Measurements from ENCODE around the gene MRC1. TPM values are rescaled to one million over a fixed set of nuclear protein-coding genes. Genes with fewer than 3 reads are reported as not detected.

Gene MRC1
- total and polyA plus RNA-seq, 2 of the 13 experiments (the other 11 are each of a cell fraction or from before 2014, with no cell fraction given), result not detected

- intact Hi-C loops (cut with micrococcal nuclease; ENCODE audit: unreplicated experiment), result no loop called here
- CTCF ChIA-PET (ENCODE audit: low intra/inter-chr PET ratio, low total read pairs), result no interaction called here
- BruUV-seq (replicated peaks), result no TSS peak
- WGBS (ENCODE audit: low lambda C conversion rate), result 0% methylated on average over 4 of the region's 4 CpGs
- Histone ChIP-seq H3K9ac (ENCODE audit: insufficient read depth, low read depth, low read length) (no peak overlapping the region), H3K79me2 (ENCODE audit: insufficient read depth, low read length) (no peaks in the 10 kb centered on the region), H3K27me3 (ENCODE audit: control insufficient read depth in 1 of 2, insufficient read depth in 2 of 2, low read length in 2 of 2) (no peaks in the 10 kb centered on the region), H3K9me3 (ENCODE audit: low read length) (no peaks in the 10 kb centered on the region), H3K4me2 (ENCODE audit: low read depth, low read length) (no peak overlapping the region), H3K36me3 (replicated peaks in 1 of 2; ENCODE audit: control insufficient read depth in 1 of 2, insufficient read depth in 2 of 2, low read length in 2 of 2) (no peaks in the 10 kb centered on the region), H3K4me3 (replicated peaks in 1 of 3; ENCODE audit: insufficient read depth in 1 of 3, low read depth in 2 of 3, low read length in 3 of 3) (no peak overlapping the region), H3K4me1 (ENCODE audit: insufficient read depth, low read length) (no peaks in the 10 kb centered on the region), H4K20me1 (ENCODE audit: insufficient read depth, low read length) (no peaks in the 10 kb centered on the region), H2AFZ (ENCODE audit: low read length) (no peak overlapping the region), H3K27ac (ENCODE audit: extremely low read length, insufficient read depth, low read length) (no peak overlapping the region)
- POLR2A ChIA-PET, result no interaction called here
- in situ Hi-C loops (cut with HindIII; ENCODE audit: extremely low pct_ligation_motif_present, low pct_unique_long_range_greater_than_20kb), result no loop called here
- ATAC-seq (no peak), FAIRE-seq (no peak), DNase-seq (ENCODE audit: low spot score) (no peak)
- TF ChIP-seq, protein P1, sequence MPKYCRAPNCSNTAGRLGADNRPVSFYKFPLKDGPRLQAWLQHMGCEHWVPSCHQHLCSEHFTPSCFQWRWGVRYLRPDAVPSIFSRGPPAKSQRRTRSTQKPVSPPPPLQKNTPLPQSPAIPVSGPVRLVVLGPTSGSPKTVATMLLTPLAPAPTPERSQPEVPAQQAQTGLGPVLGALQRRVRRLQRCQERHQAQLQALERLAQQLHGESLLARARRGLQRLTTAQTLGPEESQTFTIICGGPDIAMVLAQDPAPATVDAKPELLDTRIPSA (CRISPR knock-in tag; IDR thresholded peaks at IDR 0.05; ENCODE audit: borderline replicate concordance), result no peak
- TF ChIP-seq RFX1 (IDR thresholded peaks at IDR 0.05), result no peak
- no peak for TF ChIP-seq NONO (IDR thresholded peaks at IDR 0.05)
- TF ChIP-seq NONO (CRISPR knock-in tag; conservative IDR thresholded peaks at IDR 0.05), result no peak
- no peak for TF ChIP-seq ZNF614 (CRISPR knock-in tag; IDR thresholded peaks at IDR 0.05; ENCODE audit: borderline replicate concordance)
- TF ChIP-seq ZSCAN20 (CRISPR knock-in tag; IDR thresholded peaks at IDR 0.05; ENCODE audit: borderline replicate concordance), result no peak
- TF ChIP-seq HNF1A (IDR thresholded peaks at IDR 0.05; ENCODE audit: low read depth), result no peak
- TF ChIP-seq HNF1A (CRISPR knock-in tag; IDR thresholded peaks at IDR 0.05; ENCODE audit: borderline replicate concordance), result no peak
- no peak for TF ChIP-seq STAT6 (CRISPR knock-in tag; IDR thresholded peaks at IDR 0.05; ENCODE audit: borderline replicate concordance)
- TF ChIP-seq ZNF766 (CRISPR knock-in tag; IDR thresholded peaks at IDR 0.05; ENCODE audit: borderline replicate concordance), result no peak
- TF ChIP-seq ZFY (CRISPR knock-in tag; IDR thresholded peaks at IDR 0.05), result no peak
- TF ChIP-seq SMARCC2 (IDR thresholded peaks at IDR 0.05), result no peak
- TF ChIP-seq ATAD3A (CRISPR knock-in tag; IDR thresholded peaks at IDR 0.05), result no peak
- TF ChIP-seq SNAI1 (CRISPR knock-in tag; IDR thresholded peaks at IDR 0.05; ENCODE audit: borderline replicate concordance), result no peak
Measured at GRCh38 chr10:17779784-17780183, 29.4 kb upstream of the MRC1 start.

Measured in HepG2 (cell line).